GM12872 (cell line): ENCODE results near the gene SORT1.

Experiments used
- CTCF ChIP-seq: IDR thresholded peaks from 3 replicates; pipeline ENCODE4 v1.5.1; 2011; ENCODE audit warnings: low read depth, mild to moderate bottlenecking, low read length, moderate library complexity; ENCODE audit not compliant: insufficient read depth

Gene SORT1

GRCh38 chr1:109290137-109290536 lies 107.6 kb downstream of the SORT1 start:
- no peak for TF ChIP-seq CTCF

GRCh38 chr1:109283748-109284600 lies 113.7 kb downstream of the SORT1 start:
- no peak for TF ChIP-seq CTCF

GRCh38 chr1:109282952-109283747 lies 114.6 kb downstream of the SORT1 start, which contains the start of gene PSRC1:
Gene PSRC1 (minus strand): TSS chr1:109283145.
- TF ChIP-seq CTCF = peak; percentile 50; the same call in 2 of the 3 replicates

DNA sequence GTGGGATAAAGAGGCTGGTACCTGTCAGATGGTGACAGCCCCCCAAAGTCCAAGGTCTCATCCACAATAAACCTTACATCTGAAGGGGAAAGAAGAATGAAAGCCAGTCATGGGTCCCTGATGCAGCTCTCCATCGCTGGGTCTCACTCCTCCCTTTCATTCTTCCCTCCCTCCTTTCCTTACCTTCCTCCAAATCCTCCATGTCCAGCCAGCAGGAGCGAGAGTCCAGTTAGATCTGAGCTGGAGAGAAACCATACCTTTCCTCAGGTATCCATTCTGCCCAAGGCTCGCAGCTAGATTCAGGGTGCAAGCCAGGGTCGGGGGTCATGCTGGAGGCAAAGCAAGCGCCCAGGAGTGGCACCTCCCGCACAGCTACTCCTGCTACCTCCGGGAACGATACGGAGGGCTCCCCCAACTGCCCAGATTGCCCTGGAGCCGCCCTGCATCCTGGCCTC lies 115.2 kb downstream of the SORT1 start:
- TF ChIP-seq CTCF = no peak

GRCh38 chr1:109281680-109282496 lies 115.8 kb downstream of the SORT1 start:
- TF ChIP-seq CTCF = no peak

DNA sequence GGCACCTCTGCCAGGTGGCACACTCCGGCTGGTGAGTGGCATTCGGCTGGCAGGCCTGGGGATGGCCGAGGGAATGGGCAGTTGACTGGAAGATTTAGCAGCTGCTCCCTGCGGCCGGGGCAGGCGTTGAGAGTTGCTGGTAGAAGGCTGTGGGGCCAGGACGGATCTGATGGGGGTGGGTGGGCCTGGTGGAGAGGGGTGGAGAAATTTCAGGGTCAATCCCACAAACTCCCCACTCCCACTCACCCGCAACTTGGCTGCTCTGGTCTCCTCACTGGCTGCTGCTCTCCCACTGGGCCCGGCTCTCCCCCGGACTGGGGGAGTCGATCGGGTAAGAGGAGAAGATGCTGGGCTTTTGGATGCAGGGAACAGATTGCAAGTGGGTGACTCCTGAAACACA lies 116.9 kb downstream of the SORT1 start:
- TF ChIP-seq CTCF = no peak
